GM18870 (cell line): ENCODE results near the gene MOBP.
"Not testable (repeated sequence)": the region's sequence is repeated elsewhere in the genome, so short reads cannot be mapped to it uniquely, and the experiment has no call there.

Experiments
- ATAC-seq: cut with Tn5 transposase; IDR thresholded peaks from one replicate; pipeline ENCODE4 v1.9.1; 2021; ENCODE audit warnings: moderate library complexity; ENCODE audit not compliant: unreplicated experiment

The MOBP gene, protein sequence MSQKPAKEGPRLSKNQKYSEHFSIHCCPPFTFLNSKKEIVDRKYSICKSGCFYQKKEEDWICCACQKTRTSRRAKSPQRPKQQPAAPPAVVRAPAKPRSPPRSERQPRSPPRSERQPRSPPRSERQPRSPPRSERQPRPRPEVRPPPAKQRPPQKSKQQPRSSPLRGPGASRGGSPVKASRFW

GRCh38 chr3:39467394-39468107 lies at the start of gene MOBP:
TSS of gene MOBP (plus strand) at chr3:39467680. CDS start at chr3:39502070, 34,390 bp downstream.
- ATAC-seq = no peak

- not testable (repeated sequence) for ATAC-seq
Measured at GRCh38 chr3:39418556-39419225, 48.8 kb upstream of the MOBP start.

GRCh38 chr3:39419742-39420315 lies 47.7 kb upstream of the MOBP start:
- no peak for ATAC-seq

GRCh38 chr3:39420543-39420942 lies 46.9 kb upstream of the MOBP start:
- ATAC-seq = no peak

DNA sequence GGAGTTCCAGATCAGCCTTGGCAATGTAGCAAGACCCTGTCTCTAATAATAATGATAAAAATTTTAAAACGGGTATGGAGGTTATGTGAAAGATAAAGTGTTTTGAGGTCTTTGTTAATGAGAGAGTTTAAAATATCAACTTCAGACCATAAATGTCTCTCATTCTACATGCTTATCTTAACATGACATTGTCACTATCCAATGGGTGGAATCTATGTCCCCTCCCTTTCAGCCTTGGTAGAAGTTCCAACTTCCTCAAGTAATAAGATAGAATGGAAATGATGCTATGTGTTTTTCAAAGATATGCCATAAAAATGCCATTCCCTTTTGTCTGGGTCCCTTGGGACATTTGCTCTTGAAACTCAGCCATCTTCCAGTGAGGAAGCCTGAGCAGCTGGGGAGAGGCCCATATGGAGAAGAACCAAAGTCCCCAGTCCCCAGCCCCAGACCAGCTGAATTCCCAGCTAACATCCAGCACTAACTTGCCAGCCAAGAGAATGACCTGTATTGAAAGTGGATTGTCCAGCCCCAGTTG lies 44.0 kb upstream of the MOBP start:
- ATAC-seq = no peak

- no peak for ATAC-seq
Measured at GRCh38 chr3:39426312-39426711, 41.2 kb upstream of the MOBP start.

GRCh38 chr3:39427506-39427905 lies 40.0 kb upstream of the MOBP start:
- no peak for ATAC-seq

- no peak for ATAC-seq
Measured at GRCh38 chr3:39428745-39429201, 38.7 kb upstream of the MOBP start.

DNA sequence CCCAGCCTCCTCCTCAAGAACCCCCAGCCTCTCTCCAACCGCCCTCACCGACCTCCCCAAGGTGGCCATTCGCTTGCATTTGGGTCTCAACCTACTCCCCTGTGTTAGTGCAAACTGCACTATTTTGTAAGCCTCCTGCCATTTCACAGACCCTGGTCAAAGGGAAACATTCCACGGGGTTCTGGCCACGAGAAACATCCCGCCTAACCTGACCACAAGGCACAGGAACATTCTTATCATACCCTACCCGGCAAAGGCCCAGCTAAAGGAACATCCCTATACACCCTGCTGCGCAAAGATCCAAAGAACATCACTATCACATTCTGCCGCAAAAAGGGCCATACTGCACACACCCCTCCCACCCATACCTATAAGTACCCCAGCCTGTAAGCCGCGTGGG lies 38.0 kb upstream of the MOBP start:
- ATAC-seq = no peak

DNA sequence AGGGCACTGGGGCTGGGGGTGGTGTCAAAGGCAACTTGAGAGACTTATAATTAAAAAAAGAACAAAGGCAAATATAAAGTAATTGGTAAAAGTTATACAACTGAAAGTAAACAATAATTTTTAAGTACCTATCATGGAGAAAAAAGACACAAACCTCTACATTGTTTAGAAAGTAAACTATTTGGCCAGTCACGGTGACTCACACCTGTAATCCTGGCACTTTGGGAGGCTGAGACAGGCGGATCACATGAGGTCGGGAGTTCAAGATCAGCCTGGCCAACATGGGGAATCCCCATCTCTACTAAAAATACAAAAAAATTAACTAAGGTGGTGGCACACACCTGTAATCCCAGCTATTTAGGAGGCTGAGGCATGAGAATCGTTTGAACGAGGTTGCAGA lies 35.1 kb upstream of the MOBP start:
- ATAC-seq = no peak

DNA sequence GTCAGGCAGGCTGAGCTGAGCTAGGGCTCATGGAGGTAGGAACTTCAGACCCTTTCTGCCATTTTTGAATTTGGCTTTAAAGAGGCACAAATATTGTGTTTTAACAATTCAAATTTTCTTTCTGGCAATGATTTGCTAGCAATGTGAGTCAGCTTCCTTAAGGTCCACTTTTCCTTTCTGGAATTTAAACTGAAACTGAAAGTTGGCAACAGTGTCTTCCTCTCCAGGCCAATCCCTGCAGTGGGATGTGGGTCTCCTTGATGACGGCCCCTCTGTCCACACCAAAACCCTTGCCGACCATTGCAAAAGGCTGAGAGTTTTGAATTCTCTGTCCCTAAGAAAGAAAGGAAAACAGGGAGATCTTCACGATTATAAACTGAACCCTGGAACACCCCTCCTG lies 33.8 kb upstream of the MOBP start:
- no peak for ATAC-seq

DNA sequence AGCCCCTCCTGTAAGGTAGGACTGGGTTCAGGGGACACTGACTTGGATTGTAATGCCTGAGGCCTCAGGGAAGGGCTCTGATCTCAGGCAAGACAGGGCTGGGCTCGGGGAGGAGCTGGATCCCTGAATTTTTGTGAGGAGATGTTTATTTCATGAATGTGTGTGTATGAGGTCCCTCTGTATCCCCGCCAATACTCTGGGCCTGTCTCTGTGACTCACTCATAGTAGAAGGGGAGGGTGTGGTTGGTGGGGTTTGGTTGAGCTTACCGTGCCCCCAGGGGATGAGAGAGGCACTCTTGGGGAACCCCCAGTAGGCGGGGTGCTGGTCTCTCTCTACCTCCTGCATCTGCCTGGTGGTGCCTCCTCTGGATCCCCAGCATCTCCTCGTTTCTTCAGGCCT lies 32.9 kb upstream of the MOBP start:
- ATAC-seq = peak; percentile 53

DNA sequence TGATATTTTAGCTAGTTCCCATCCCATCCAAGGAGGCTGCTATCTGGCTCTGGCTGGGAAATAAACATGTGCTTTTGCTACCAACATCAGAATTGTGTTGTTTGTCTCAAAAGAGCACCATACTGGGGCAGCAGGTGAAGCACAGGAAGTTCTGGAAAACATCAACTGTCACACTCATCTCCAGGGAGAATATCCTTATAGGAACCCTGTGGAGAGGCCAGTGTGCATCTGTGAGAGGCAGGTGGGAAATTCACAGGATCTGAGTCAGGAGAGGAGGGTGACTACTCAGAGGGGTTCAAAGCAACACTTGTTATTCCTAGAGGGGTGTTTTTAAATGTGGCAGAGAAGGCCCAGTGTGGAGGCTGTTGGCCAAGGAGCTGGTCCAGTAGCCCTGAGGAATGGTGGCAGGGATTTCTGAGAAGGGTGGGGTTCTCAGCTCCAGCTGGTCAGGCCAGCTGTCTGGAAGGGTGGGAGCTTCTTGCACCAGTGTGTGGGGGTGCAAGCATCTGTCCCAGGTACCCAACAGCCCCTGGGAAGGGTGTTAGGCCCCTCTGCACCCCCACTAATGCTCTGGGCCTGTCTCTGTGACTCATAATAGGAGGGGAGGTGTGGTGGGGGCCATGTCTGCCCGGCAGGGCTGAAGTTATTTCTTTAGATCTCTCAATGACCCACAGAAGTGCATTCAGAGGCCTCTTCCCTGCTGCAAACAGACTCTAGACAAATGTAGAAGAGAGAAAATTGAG lies 32.3 kb upstream of the MOBP start:
- no peak for ATAC-seq

DNA sequence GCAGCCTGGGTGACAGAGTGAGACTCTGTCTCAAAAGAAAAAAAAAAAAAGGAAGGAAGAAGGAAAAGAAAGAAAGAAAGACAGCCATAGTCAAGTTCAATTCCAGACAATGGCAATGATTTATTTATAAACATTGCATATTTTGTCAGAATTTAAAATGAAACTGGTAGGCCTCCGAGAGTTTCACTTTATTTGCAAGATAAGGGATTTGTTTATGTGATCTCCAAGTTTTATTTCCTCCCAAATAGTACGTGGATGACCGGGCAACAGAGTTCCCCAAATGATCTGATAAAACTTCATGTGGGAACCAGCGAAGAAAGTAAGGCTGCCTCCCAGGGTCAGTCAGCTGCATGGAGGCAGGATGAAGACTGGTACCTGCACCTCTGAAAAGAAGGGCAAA lies 28.6 kb upstream of the MOBP start:
- ATAC-seq = no peak

DNA sequence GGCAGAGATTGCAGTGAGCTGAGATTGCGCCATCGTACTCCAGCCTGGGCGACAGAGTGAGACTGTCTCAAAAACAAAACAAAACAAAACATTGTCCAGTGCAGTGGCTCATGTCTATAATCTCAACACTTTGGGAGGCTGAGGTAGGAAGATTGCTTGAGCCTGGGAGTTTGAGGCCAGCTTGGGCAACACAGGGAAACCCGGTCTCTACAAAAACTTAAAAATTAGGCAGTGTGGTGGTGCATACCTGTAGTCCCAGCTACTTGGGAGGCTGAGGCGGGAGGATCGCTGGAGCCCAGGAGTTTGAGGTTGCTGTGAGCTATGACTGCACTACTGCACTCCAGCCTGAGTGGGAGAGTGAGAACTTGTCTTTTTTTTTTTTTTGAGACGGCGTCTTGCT lies 27.2 kb upstream of the MOBP start:
- no peak for ATAC-seq

DNA sequence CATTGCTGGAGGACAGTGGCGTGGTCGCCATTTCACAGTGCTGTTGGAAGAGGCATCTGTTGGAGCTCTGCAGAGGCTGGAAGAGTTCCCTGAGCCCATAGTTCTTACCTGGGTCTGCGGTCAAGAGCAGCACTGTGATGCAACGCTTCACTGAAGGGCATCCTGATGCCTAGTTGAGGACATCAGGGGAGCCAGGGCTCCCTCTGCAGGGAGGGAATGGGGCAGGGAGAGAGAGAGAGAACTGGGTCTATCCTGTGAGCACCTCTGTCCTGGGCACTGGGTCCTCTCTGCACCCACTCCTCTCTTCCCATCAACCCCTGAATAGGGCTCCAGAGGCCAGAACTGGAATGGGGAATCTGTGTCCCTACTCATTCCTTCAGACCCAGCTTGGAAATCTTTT lies 23.9 kb upstream of the MOBP start:
- no peak for ATAC-seq

DNA sequence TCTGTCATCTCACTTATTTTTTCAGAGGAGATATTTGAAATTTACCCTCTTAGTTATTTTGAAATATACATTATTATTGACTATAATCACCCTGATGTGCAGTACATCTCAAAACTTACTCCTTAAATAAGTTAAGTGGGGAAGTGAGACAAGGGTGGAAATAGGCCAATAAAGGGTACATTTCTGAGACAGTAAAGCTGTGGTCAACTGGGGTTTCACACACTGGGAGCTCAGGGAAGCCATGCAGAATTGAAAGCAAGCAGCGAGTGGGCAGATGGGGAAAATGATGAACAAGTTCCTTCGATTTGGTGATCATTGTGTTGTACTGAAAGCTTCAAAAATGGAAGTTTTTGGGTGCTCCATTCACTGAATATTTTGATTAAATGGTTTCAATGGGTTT lies 21.6 kb upstream of the MOBP start:
- ATAC-seq = no peak

DNA sequence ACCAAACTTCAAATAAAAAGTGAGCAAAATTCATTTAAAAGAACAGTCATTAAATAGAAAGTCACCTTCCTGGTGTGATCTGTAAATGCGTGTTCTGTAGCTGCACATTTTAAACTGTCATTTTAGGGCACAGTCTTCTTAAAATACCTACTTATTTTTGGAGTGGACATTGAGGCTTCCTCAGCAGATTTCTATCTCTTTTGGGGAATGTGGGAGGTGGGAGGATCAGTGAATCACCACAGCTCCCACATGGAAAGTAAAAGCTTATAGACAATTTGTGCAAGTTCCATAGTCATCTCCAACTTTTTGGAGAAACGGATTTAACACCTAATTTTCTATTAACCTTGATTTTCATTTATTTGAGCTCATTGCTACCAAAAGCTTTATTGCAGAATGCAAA lies 21.0 kb upstream of the MOBP start:
- no peak for ATAC-seq

DNA sequence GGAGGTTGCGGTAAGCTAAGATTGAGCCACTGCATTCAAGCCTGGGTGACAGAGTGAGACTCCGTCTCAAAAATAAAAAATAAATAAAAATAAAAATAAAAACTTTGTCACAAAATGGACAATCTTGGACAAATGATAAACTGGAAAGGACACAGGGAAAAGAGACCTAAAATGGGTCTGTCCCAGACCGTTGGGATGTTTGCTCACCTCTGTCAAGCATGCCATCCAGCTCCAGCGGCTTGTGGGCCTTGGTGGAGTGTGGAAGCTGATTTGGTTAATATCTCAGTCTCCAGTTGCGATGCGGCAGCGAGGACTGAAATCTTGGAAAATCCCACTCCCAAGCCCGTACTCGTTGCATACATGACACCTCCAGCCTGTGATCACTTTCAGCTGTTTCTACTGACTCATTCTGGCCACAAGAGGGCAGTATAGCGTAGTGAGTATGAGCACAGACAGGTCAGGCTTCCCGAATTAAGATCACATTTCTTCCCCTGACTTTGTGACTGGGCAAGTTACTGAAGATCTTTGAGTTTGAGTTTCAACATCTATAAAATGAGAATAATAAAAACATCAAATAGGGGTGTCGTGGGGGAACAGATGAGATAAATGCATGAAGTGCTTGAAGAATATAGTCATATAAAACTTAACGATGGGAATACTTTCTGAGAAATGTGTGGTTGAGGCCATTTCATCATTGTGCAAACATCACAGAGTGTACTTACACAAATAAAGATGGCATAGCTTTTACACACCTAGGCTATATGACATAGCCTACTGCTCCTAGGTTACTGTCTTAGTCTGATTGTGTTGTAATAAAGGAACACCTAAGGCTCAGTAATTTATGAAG lies 19.6 kb upstream of the MOBP start:
- no peak for ATAC-seq
